HG03378 (cell line): ENCODE measurements around the gene TEAD3.
"Not testable (repeated sequence)": the region's sequence is repeated elsewhere in the genome, so short reads cannot be mapped to it uniquely, and the experiment has no call there.

Experiments
- ATAC-seq: cut with Tn5 transposase; IDR thresholded peaks from one replicate; pipeline ENCODE4 v1.9.1; 2021; ENCODE audit warnings: mild to moderate bottlenecking, moderate library complexity; ENCODE audit not compliant: unreplicated experiment

The TEAD3 gene

GRCh38 chr6:35496841-35497570 is at the start of gene TEAD3:
TEAD3 (minus strand) TSS chr6:35497079.
- no peak for ATAC-seq

GRCh38 chr6:35544769-35545361 is 48.0 kb upstream of the TEAD3 start:
- ATAC-seq, result no peak

GRCh38 chr6:35543459-35544193 is 46.7 kb upstream of the TEAD3 start:
- no peak for ATAC-seq

GRCh38 chr6:35541836-35542235 is 45.0 kb upstream of the TEAD3 start:
- ATAC-seq, result no peak

- no peak for ATAC-seq
Measured at GRCh38 chr6:35539223-35539622, 42.3 kb upstream of the TEAD3 start.

- ATAC-seq, result not testable (repeated sequence)
Measured at GRCh38 chr6:35535847-35536246, 39.0 kb upstream of the TEAD3 start.

GRCh38 chr6:35534407-35535170 is 37.7 kb upstream of the TEAD3 start:
- no peak for ATAC-seq

GRCh38 chr6:35533981-35534380 is 37.1 kb upstream of the TEAD3 start:
- no peak for ATAC-seq

- ATAC-seq, result no peak
Measured at GRCh38 chr6:35532126-35532525, 35.2 kb upstream of the TEAD3 start.

- ATAC-seq, result no peak
Measured at GRCh38 chr6:35524380-35525020, 27.6 kb upstream of the TEAD3 start.

- no peak for ATAC-seq
Measured at GRCh38 chr6:35522660-35523658, 26.1 kb upstream of the TEAD3 start.

- ATAC-seq, result no peak
Measured at GRCh38 chr6:35522151-35522550, 25.3 kb upstream of the TEAD3 start.

GRCh38 chr6:35521235-35521634 is 24.4 kb upstream of the TEAD3 start:
- ATAC-seq, result no peak

- no peak for ATAC-seq
Measured at GRCh38 chr6:35519313-35520015, 22.6 kb upstream of the TEAD3 start.

GRCh38 chr6:35518566-35519312 is 21.9 kb upstream of the TEAD3 start:
- ATAC-seq, result no peak

- not testable (repeated sequence) for ATAC-seq
Measured at GRCh38 chr6:35517978-35518377, 21.1 kb upstream of the TEAD3 start.

- ATAC-seq, result no peak
Measured at GRCh38 chr6:35516712-35517111, 19.8 kb upstream of the TEAD3 start.

- not testable (repeated sequence) for ATAC-seq
Measured at GRCh38 chr6:35515939-35516338, 19.1 kb upstream of the TEAD3 start.
